ENCODE results near the gene PRRG3.

The PRRG3 gene

GRCh38 chrX:151708821-151709220, 13.6 kb downstream of the PRRG3 start:
- no peak for DNase-seq (ENCODE audit: low spot score)

GRCh38 chrX:151710457-151710856, 15.2 kb downstream of the PRRG3 start:
- DNase-seq (ENCODE audit: low spot score) = no peak

GRCh38 chrX:151711154-151711553, 15.9 kb downstream of the PRRG3 start:
- no peak for DNase-seq (ENCODE audit: low spot score)

- DNase-seq (ENCODE audit: low spot score) = no peak
These were observed 16.5 kb downstream of the PRRG3 start for GRCh38 chrX:151711787-151712186.

GRCh38 chrX:151712253-151712652, 17.0 kb downstream of the PRRG3 start:
- DNase-seq (ENCODE audit: low spot score) = no peak

- DNase-seq (ENCODE audit: low spot score) = peak; percentile 17
These were observed 18.6 kb downstream of the PRRG3 start for GRCh38 chrX:151713849-151714248.

GRCh38 chrX:151714362-151714761, 19.1 kb downstream of the PRRG3 start:
- DNase-seq (ENCODE audit: low spot score) = no peak

GRCh38 chrX:151715752-151716151, 20.5 kb downstream of the PRRG3 start, which contains the start of gene FATE1:
TSS of gene FATE1 (plus strand) at chrX:151716035. CDS start at chrX:151716120, 85 bp downstream.
- DNase-seq (ENCODE audit: low spot score) = no peak

- no peak for DNase-seq (ENCODE audit: low spot score)
These were observed 27.1 kb downstream of the PRRG3 start for GRCh38 chrX:151722241-151722846.

GRCh38 chrX:151723156-151723760, 28.0 kb downstream of the PRRG3 start:
- DNase-seq (ENCODE audit: low spot score) = no peak

- DNase-seq (ENCODE audit: low spot score) = no peak
These were observed 29.5 kb downstream of the PRRG3 start for GRCh38 chrX:151724563-151725337.

- no peak for DNase-seq (ENCODE audit: low spot score)
These were observed 30.0 kb downstream of the PRRG3 start for GRCh38 chrX:151725338-151725614.

- no peak for DNase-seq (ENCODE audit: low spot score)
These were observed 31.5 kb downstream of the PRRG3 start for GRCh38 chrX:151726751-151727150.

- DNase-seq (ENCODE audit: low spot score) = no peak
These were observed 32.1 kb downstream of the PRRG3 start for GRCh38 chrX:151727346-151727745.

- no peak for DNase-seq (ENCODE audit: low spot score)
These were observed 33.9 kb downstream of the PRRG3 start for GRCh38 chrX:151729056-151729725.

- DNase-seq (ENCODE audit: low spot score) = no peak
These were observed 39.2 kb downstream of the PRRG3 start, which contains the start of gene CNGA2 for GRCh38 chrX:151734446-151734845. TSS of gene CNGA2 (plus strand) at chrX:151734746. CDS start at chrX:151738484, 3,738 bp downstream.

- no peak for DNase-seq (ENCODE audit: low spot score)
These were observed 40.0 kb downstream of the PRRG3 start for GRCh38 chrX:151735219-151735618.

- no peak for DNase-seq (ENCODE audit: low spot score)
These were observed 41.4 kb downstream of the PRRG3 start for GRCh38 chrX:151736685-151737084.

GRCh38 chrX:151737494-151737893, 42.2 kb downstream of the PRRG3 start:
- DNase-seq (ENCODE audit: low spot score) = no peak

- DNase-seq (ENCODE audit: low spot score) = no peak
These were observed 43.5 kb downstream of the PRRG3 start for GRCh38 chrX:151738751-151739150.

GRCh38 chrX:151741606-151742005, 46.3 kb downstream of the PRRG3 start:
- DNase-seq (ENCODE audit: low spot score) = no peak

GRCh38 chrX:151742311-151742710, 47.1 kb downstream of the PRRG3 start:
- no peak for DNase-seq (ENCODE audit: low spot score)
